GM12878 (cell line): Measurements from ENCODE around the gene IQGAP2.

Experiments used
- CTCF ChIP-seq, 3 experiments: IDR thresholded peaks in 2 of 3; conservative IDR thresholded peaks in 1 of 3; 2 replicates each; pipeline ENCODE4 v1.5.1; 2011; ENCODE audit warnings: low read depth in 3 of 3, low read length in 3 of 3, mild to moderate bottlenecking in 3 of 3, control low read depth in 2 of 3, moderate library complexity in 2 of 3, inconsistent platforms in 1 of 3, mixed read lengths in 1 of 3; ENCODE audit not compliant: control insufficient read depth in 2 of 3, insufficient read depth in 1 of 3; ENCODE audit errors: extremely low read depth in 1 of 3
- MTA2 ChIP-seq: fragments of 450-650 bp; IDR thresholded peaks from 2 replicates; pipeline ENCODE4 v1.6.1; 2016; ENCODE audit warnings: low read depth, mild to moderate bottlenecking, moderate library complexity
- MYC ChIP-seq: IDR thresholded peaks from 2 replicates; pipeline ENCODE4 v1.6.1; 2011; ENCODE audit warnings: mild to moderate bottlenecking, low read length, moderate library complexity, inconsistent platforms; ENCODE audit not compliant: insufficient read depth, insufficient replicate concordance, insufficient read length, severe bottlenecking
- POLR2A ChIP-seq: IDR thresholded peaks from 2 replicates; pipeline ENCODE4 v1.6.1; 2011; ENCODE audit warnings: low read depth, mild to moderate bottlenecking, low read length
- USF1 ChIP-seq: IDR thresholded peaks from 2 replicates; pipeline ENCODE4 v1.6.1; 2011; ENCODE audit warnings: borderline replicate concordance, low read depth, mild to moderate bottlenecking, moderate library complexity, mixed read lengths, low read length; ENCODE audit not compliant: insufficient read depth; ENCODE audit errors: extremely low read length
- USF2 ChIP-seq: IDR thresholded peaks from 2 replicates; pipeline ENCODE4 v1.6.1; 2011; ENCODE audit warnings: low read depth, low read length, improper control_type of control experiment, borderline replicate concordance
- YY1 ChIP-seq: IDR thresholded peaks from 2 replicates; pipeline ENCODE4 v1.6.1; 2011; ENCODE audit warnings: low read depth, mild to moderate bottlenecking, low read length
- ZNF274 ChIP-seq: IDR thresholded peaks from one replicate; pipeline ENCODE4 v1.8.0; 2011; ENCODE audit not compliant: insufficient read length, insufficient read depth
- TF ChIP-seq, protein P1 (sequence below): IDR thresholded peaks from 2 replicates; pipeline ENCODE4 v1.6.1; 2012; ENCODE audit warnings: mild to moderate bottlenecking, low read depth, low read length
- TF ChIP-seq, protein P2 (sequence below): fragments of 450-650 bp; IDR thresholded peaks from 2 replicates; pipeline ENCODE4 v1.6.1; 2016; ENCODE audit warnings: mild to moderate bottlenecking

DNA sequence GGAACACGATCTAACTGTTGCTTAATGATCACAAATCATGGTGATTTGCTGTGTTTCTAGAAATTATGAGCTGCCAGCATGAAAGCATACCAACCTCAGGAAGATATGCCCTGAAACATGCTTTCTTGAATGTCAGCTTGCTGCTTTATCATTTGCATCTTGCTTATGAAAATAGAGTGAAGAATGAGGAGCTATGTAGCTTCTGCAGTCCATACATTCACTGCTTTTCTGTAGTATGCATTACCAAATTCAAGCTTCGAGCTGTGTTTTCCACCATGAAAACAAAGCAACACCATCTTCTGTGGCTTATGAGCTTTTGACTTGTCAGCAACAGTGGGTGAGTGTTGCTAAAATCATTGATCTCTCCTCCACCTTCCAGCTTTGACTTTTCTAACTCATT, 203.6 kb downstream of the IQGAP2 start:
- TF ChIP-seq ZNF274 (no peak), USF2 (no peak), USF1 (no peak), MYC (no peak), YY1 (no peak), MTA2 (no peak), CTCF (IDR thresholded peaks at IDR 0.05 in 2 of 3, conservative IDR thresholded peaks at IDR 0.05 in 1 of 3; ENCODE audit: control insufficient read depth in 2 of 3, extremely low read depth in 1 of 3, insufficient read depth in 1 of 3, low read depth in 3 of 3, low read length in 3 of 3) (no peak), POLR2A (no peak)
- TF ChIP-seq, protein P1, sequence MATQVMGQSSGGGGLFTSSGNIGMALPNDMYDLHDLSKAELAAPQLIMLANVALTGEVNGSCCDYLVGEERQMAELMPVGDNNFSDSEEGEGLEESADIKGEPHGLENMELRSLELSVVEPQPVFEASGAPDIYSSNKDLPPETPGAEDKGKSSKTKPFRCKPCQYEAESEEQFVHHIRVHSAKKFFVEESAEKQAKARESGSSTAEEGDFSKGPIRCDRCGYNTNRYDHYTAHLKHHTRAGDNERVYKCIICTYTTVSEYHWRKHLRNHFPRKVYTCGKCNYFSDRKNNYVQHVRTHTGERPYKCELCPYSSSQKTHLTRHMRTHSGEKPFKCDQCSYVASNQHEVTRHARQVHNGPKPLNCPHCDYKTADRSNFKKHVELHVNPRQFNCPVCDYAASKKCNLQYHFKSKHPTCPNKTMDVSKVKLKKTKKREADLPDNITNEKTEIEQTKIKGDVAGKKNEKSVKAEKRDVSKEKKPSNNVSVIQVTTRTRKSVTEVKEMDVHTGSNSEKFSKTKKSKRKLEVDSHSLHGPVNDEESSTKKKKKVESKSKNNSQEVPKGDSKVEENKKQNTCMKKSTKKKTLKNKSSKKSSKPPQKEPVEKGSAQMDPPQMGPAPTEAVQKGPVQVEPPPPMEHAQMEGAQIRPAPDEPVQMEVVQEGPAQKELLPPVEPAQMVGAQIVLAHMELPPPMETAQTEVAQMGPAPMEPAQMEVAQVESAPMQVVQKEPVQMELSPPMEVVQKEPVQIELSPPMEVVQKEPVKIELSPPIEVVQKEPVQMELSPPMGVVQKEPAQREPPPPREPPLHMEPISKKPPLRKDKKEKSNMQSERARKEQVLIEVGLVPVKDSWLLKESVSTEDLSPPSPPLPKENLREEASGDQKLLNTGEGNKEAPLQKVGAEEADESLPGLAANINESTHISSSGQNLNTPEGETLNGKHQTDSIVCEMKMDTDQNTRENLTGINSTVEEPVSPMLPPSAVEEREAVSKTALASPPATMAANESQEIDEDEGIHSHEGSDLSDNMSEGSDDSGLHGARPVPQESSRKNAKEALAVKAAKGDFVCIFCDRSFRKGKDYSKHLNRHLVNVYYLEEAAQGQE, result no peak
- TF ChIP-seq, protein P2, sequence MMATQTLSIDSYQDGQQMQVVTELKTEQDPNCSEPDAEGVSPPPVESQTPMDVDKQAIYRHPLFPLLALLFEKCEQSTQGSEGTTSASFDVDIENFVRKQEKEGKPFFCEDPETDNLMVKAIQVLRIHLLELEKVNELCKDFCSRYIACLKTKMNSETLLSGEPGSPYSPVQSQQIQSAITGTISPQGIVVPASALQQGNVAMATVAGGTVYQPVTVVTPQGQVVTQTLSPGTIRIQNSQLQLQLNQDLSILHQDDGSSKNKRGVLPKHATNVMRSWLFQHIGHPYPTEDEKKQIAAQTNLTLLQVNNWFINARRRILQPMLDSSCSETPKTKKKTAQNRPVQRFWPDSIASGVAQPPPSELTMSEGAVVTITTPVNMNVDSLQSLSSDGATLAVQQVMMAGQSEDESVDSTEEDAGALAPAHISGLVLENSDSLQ, result no peak
